AG04450 (cell line): ENCODE measurements around the gene ZNF512. TPM values are rescaled to one million over a fixed set of nuclear protein-coding genes. Genes with fewer than 3 reads are reported as not detected.

Source experiments
- CTCF ChIA-PET: fragments of 300-600, 350-600 bp; formaldehyde crosslinking; extraction: SDS; loops from one replicate; lab custom pipeline; 2022; ENCODE audit warnings: antibody characterized with exemption, inconsistent platforms; lab: Charles Lee
- POLR2A ChIA-PET: fragments of 350-600 bp; formaldehyde crosslinking; extraction: SDS; loops from one replicate; lab custom pipeline; 2021; ENCODE audit warnings: antibody characterized with exemption, inconsistent platforms; lab: Yijun Ruan, JAX
- DNase-seq: peaks from one replicate; pipeline ENCODE4 v3.0.0-alpha.2; 2011; ENCODE audit warnings: low read depth, low spot score
- H3K27ac ChIP-seq: one replicate; pipeline ENCODE4 v1.5.1; 2012; ENCODE audit warnings: low read depth, low read length, control low read depth
- H3K27me3 ChIP-seq: one replicate; pipeline ENCODE4 v1.6.0; 2012; ENCODE audit warnings: low read length; ENCODE audit not compliant: control insufficient read depth, insufficient read depth
- H3K4me3 ChIP-seq: 2 replicates; pipeline ENCODE4 v1.5.1; 2011; ENCODE audit warnings: mild to moderate bottlenecking, low read depth, low read length, control low read depth
- H3K9me3 ChIP-seq: 2 replicates; pipeline ENCODE4 v1.5.1; 2012; ENCODE audit warnings: low read length; ENCODE audit not compliant: control insufficient read depth, insufficient read depth
- CTCF ChIP-seq: IDR thresholded peaks from 2 replicates; pipeline ENCODE4 v1.5.1; 2011; ENCODE audit warnings: low read depth, low read length, control low read depth, inconsistent platforms
- polyA plus RNA-seq: library from polyadenylated mRNA; depleted of rRNA; stranded (reverse); fragments of >200 nt; gene quantifications from 2 replicates; pipeline ENCODE4 v1.2.3, GENCODE V29; 2011

Gene ZNF512
- polyA plus RNA-seq, 1 experiment, result 63.7 TPM

GRCh38 chr2:27559228-27559627, 23.6 kb upstream of the ZNF512 start:
- DNase-seq, result no peak
- Histone ChIP-seq H3K4me3 (no peak overlapping the region), H3K9me3 (no peaks in the 10 kb centered on the region), H3K27ac (no peak overlapping the region), H3K27me3 (no peaks in the 10 kb centered on the region)
- no peak for TF ChIP-seq CTCF
- POLR2A ChIA-PET, result no interaction called here
- CTCF ChIA-PET, result no interaction called here

- no peak for TF ChIP-seq CTCF
- DNase-seq, result no peak
- POLR2A ChIA-PET, result no interaction called here
- Histone ChIP-seq H3K4me3 (no peak overlapping the region), H3K27me3 (no peaks in the 10 kb centered on the region), H3K27ac (no peak overlapping the region), H3K9me3 (no peaks in the 10 kb centered on the region)
- CTCF ChIA-PET, result no interaction called here
Observed at GRCh38 chr2:27561060-27561459, 21.8 kb upstream of the ZNF512 start.

- no peak for DNase-seq
- CTCF ChIA-PET, result no interaction called here
- POLR2A ChIA-PET, result no interaction called here
- Histone ChIP-seq H3K9me3 (no peaks in the 10 kb centered on the region), H3K4me3 (no peak overlapping the region), H3K27me3 (no peaks in the 10 kb centered on the region), H3K27ac (no peak overlapping the region)
- no peak for TF ChIP-seq CTCF
Observed at GRCh38 chr2:27566628-27567027, 16.2 kb upstream of the ZNF512 start.

- POLR2A ChIA-PET, result interaction anchor here (2.5 kb wide), 1 partner anchor 13 kb away, joined by 7 read pairs; the partner anchor contains the start of gene ZNF512
Observed at GRCh38 chr2:27569398-27569797, 13.4 kb upstream of the ZNF512 start.

GRCh38 chr2:27571197-27571596, 11.6 kb upstream of the ZNF512 start:
- no peak for TF ChIP-seq CTCF
- Histone ChIP-seq H3K27me3 (no peaks in the 10 kb centered on the region), H3K9me3 (no peaks in the 10 kb centered on the region), H3K4me3 (no peak overlapping the region), H3K27ac (no peak overlapping the region)
- CTCF ChIA-PET, result no interaction called here
- no peak for DNase-seq
- POLR2A ChIA-PET, result interaction anchor here (0.8 to 2.5 kb wide), 2 partner anchors 12 to 58 kb away, joined by 3 to 7 read pairs; partner anchors contain the start of genes CCDC121, GPN1 and ZNF512

More at GRCh38 chr2:27569398-27569797, 13.4 kb upstream of the ZNF512 start:
- Histone ChIP-seq H3K27me3 (no peaks in the 10 kb centered on the region), H3K27ac (no peak overlapping the region), H3K4me3 (no peak overlapping the region), H3K9me3 (no peaks in the 10 kb centered on the region)
- DNase-seq, result no peak
- CTCF ChIA-PET, result no interaction called here
- no peak for TF ChIP-seq CTCF
